GM12878 (cell line): Measurements from ENCODE around the gene MSL1. TPM values are rescaled to one million over a fixed set of nuclear protein-coding genes. Genes with fewer than 3 reads are reported as not detected.

ENCODE experiments used
- ATAC-seq: fragments of 200-7000 bp; cut with Tn5 transposase; 3 replicates; pipeline ENCODE4 v1.9.1; 2020; ENCODE audit warnings: mild to moderate bottlenecking, moderate library complexity
- BruUV-seq: library from RNA; stranded (reverse); fragments of 400-500 nt; replicated peaks from 2 replicates; lab custom pipeline; 2021; lab: Mats Ljungman, UMichigan
- CTCF ChIA-PET: fragments of 300-600 bp; sonication (Branson Sonifier 250); formaldehyde crosslinking; extraction: SDS; loops from one replicate; lab custom pipeline; 2021; ENCODE audit warnings: inconsistent platforms; lab: Yijun Ruan, JAX
- POLR2A ChIA-PET: fragments of 350-600 bp; formaldehyde crosslinking; extraction: SDS; loops from one replicate; lab custom pipeline; 2021; ENCODE audit warnings: inconsistent platforms; lab: Charles Lee
- RAD21 ChIA-PET: fragments of 300-600 bp; sonication (Branson Sonifier 250); formaldehyde crosslinking; loops from one replicate; lab custom pipeline; 2023; ENCODE audit warnings: antibody characterized with exemption; ENCODE audit not compliant: unreplicated experiment; lab: Charles Lee
- SMC1A ChIA-PET: fragments of 300-600 bp; sonication (Branson Sonifier 250); formaldehyde crosslinking; loops from one replicate; lab custom pipeline; 2023; ENCODE audit not compliant: unreplicated experiment, uncharacterized antibody; lab: Charles Lee
- DNase-seq: peaks from one replicate; pipeline ENCODE4 v3.0.0-alpha.2; 2011; ENCODE audit warnings: low read depth, low spot score
- FAIRE-seq: peaks from 3 replicates; lab custom pipeline; 2011; peaks lifted over from hg19 to GRCh38; lab: Jason Lieb, UNC
- H2AFZ ChIP-seq: 2 replicates; pipeline ENCODE4 v1.6.0; 2011; ENCODE audit warnings: low read depth, low read length, control low read depth; ENCODE audit not compliant: control insufficient read depth
- H3K27ac ChIP-seq: 2 replicates; pipeline ENCODE4 v1.5.1; 2011; ENCODE audit warnings: control low read depth; ENCODE audit not compliant: control insufficient read depth, insufficient read depth
- H3K27me3 ChIP-seq, 2 experiments: replicated peaks in 1 of 2; 2 replicates each; pipeline versions ENCODE4 v1.6.0 to v1.6.1; 2011; ENCODE audit warnings: low read length in 1 of 2; ENCODE audit not compliant: control insufficient read depth in 2 of 2, insufficient read depth in 2 of 2
- H3K36me3 ChIP-seq, 2 experiments: 2 replicates each; pipeline ENCODE4 v1.5.1; 2011; ENCODE audit warnings: low read length in 1 of 2; ENCODE audit not compliant: control insufficient read depth in 2 of 2, insufficient read depth in 2 of 2
- H3K4me1 ChIP-seq: 2 replicates; pipeline ENCODE4 v1.6.1; 2011; ENCODE audit warnings: mild to moderate bottlenecking, low read length, moderate library complexity, mixed read lengths; ENCODE audit not compliant: control insufficient read depth, insufficient read depth
- H3K4me2 ChIP-seq: 2 replicates; pipeline ENCODE4 v1.6.0; 2011; ENCODE audit warnings: control low read depth; ENCODE audit not compliant: control insufficient read depth, insufficient read depth
- H3K4me3 ChIP-seq: fragments of 200-600 bp; sonication (generic); 2 replicates; pipeline ENCODE4 v1.5.1; 2016
- H3K79me2 ChIP-seq: 2 replicates; pipeline ENCODE4 v1.6.0; 2011; ENCODE audit warnings: low read length; ENCODE audit not compliant: control insufficient read depth, insufficient read depth
- H3K9ac ChIP-seq: 2 replicates; pipeline ENCODE4 v1.8.0; 2011; ENCODE audit warnings: low read length, control low read depth, mixed read lengths; ENCODE audit not compliant: control insufficient read depth, insufficient read depth
- H3K9me3 ChIP-seq: replicated peaks from 3 replicates; pipeline ENCODE4 v1.5.1; 2011; ENCODE audit warnings: mild to moderate bottlenecking, low read length; ENCODE audit not compliant: control insufficient read depth, insufficient read depth
- H4K20me1 ChIP-seq: 2 replicates; pipeline ENCODE4 v1.6.0; 2011; ENCODE audit not compliant: control insufficient read depth, insufficient read depth
- CBFB ChIP-seq: IDR thresholded peaks from 2 replicates; pipeline ENCODE4 v1.6.1; 2016; ENCODE audit warnings: antibody characterized with exemption, low read depth
- CHD2 ChIP-seq: IDR thresholded peaks from 2 replicates; pipeline ENCODE4 v1.6.1; 2011; ENCODE audit warnings: low read depth, low read length, improper control_type of control experiment, borderline replicate concordance
- MEF2A ChIP-seq: IDR thresholded peaks from 2 replicates; pipeline ENCODE4 v1.6.1; 2011; ENCODE audit warnings: low read depth, mild to moderate bottlenecking, low read length, moderate library complexity; ENCODE audit not compliant: insufficient read depth
- MEF2B ChIP-seq: fragments of 450-650 bp; IDR thresholded peaks from 2 replicates; pipeline ENCODE4 v1.6.1; 2018; ENCODE audit warnings: mild to moderate bottlenecking, moderate library complexity; ENCODE audit not compliant: partially characterized antibody, poor library complexity, severe bottlenecking
- MYB ChIP-seq: fragments of 150-350 bp; IDR thresholded peaks from 2 replicates; pipeline ENCODE4 v1.6.1; 2014; ENCODE audit warnings: mild to moderate bottlenecking, low read depth, low read length, borderline replicate concordance
- POLR2AphosphoS5 ChIP-seq: IDR thresholded peaks from 2 replicates; pipeline ENCODE4 v1.6.1; 2011; ENCODE audit warnings: mild to moderate bottlenecking, low read length, inconsistent platforms
- REST ChIP-seq: IDR thresholded peaks from 2 replicates; pipeline ENCODE4 v1.6.1; 2012; ENCODE audit warnings: mild to moderate bottlenecking, low read depth, low read length
- WRNIP1 ChIP-seq: IDR thresholded peaks from 2 replicates; pipeline ENCODE4 v1.6.1; 2011; ENCODE audit warnings: low read depth, low read length, improper control_type of control experiment, borderline replicate concordance
- WGBS: methylation state at CpG from one replicate; pipeline ENCODE4 v1.1.6; 2016; ENCODE audit warnings: low lambda C conversion rate; ENCODE audit not compliant: insufficient replicate concordance, insufficient coverage; ENCODE audit errors: missing lambda C conversion rate; 5-methylcytosine and 5-hydroxymethylcytosine counted together
- in situ Hi-C: fragments of 300-500 bp; cut with MboI; formaldehyde crosslinking; loops from 9 replicates; pipeline ENCODE4 v1.14.3; 2018; ENCODE audit warnings: mixed read lengths
- intact Hi-C: fragments of 100-400 bp; cut with micrococcal nuclease; formaldehyde crosslinking; loops from one replicate; pipeline ENCODE4 v1.14.2; 2022; ENCODE audit not compliant: unreplicated experiment
- polyA plus RNA-seq, 11 experiments: library from polyadenylated mRNA; depleted of rRNA in 4 of 11; unstranded in 6 of 11; stranded (reverse) in 5 of 11; fragments of >200 nt; fragmentation: Nextera tagmentation in 4 of 11; fragmentation: Illumina TruSeq in 1 of 11; extraction: Ambion mirVana in 4 of 11; extraction: Trizol in 1 of 11; gene quantifications; 1 replicate in 1 of 11; 2 replicates in 10 of 11; pipeline versions ENCODE4 v1.2.1 to v1.2.3, GENCODE V29; 2011 to 2016; ENCODE audit warnings: inconsistent platforms in 2 of 11, missing spikeins in 2 of 11, low read depth in 1 of 11
- total RNA-seq, 4 experiments: library from RNA; depleted of rRNA in 3 of 4; stranded (reverse); fragments of >200 nt in 3 of 4; fragmentation: Illumina TruSeq in 1 of 4; extraction: Trizol in 1 of 4; gene quantifications; 2 replicates each; pipeline versions ENCODE4 v1.2.1 to v1.2.3, GENCODE V29; 2013 to 2021
- TF ChIP-seq, protein P1 (sequence below): fragments of 450-650 bp; IDR thresholded peaks from 2 replicates; pipeline ENCODE4 v1.6.1; 2017; ENCODE audit warnings: mild to moderate bottlenecking, low read depth, inconsistent platforms; ENCODE audit not compliant: poor library complexity, severe bottlenecking

MSL1 gene
- total and polyA plus RNA-seq, 10 of the 15 experiments (the other 5 are each of a cell fraction or from before 2014, with no cell fraction given), result 6.1 to 95.2 (median 51.8) TPM

DNA sequence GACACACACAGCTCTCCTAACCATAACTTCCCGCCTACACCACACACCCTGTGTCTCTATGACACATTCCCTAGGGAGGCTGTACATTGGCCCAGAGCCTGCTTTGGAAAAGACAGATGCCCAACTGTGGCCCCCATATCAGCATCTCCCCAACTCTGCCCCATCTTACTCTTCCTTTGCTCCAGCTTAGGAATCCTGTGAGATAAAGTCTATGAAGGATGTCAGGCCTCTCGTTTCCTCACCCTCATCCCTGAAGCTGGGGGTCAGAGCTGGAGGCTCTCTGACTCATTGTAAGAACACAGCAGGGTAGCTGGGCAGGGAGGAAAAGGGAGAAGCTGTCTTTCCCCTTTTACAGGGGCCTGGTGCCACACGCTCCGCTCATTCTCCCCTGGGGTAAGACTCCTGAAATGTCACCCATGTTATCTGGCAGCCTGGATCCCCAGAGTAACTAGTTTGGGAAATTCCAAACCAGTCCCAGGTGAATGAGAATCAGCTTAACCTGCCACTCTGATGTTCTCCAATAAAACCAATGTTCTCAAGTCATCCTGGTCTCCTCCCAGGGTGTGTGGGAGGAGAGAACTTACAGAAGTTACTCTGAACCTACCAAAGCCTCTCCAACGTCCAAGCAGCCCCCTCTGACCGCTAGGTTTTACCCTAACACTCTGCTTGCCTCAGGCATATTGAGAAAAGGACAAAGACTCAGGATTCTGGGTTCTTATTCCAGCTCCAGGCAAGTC, 58.3 kb downstream of the MSL1 start:
- no peaks in the 10 kb centered on the region for H4K20me1 ChIP-seq
- no TSS peak for BruUV-seq
- no peak overlapping the region for H3K4me3 ChIP-seq
- DNase-seq (no peak), FAIRE-seq (no peak), ATAC-seq (no peak)
- ChIA-PET POLR2A (interaction anchor here (0.5 to 1.8 kb wide), 5 partner anchors 9 to 136 kb away, joined by 3 to 7 read pairs (median 4); no protein-coding TSS in a partner anchor), SMC1A (interaction anchor here (0.9 to 2.2 kb wide), 3 partner anchors 11 to 67 kb away, joined by 3 to 7 read pairs (median 6); no protein-coding TSS in a partner anchor), RAD21 (interaction anchor here (1.7 to 2.2 kb wide), 2 partner anchors 12 to 69 kb away, joined by 3 to 6 read pairs; no protein-coding TSS in a partner anchor), CTCF (interaction anchor here (1.0 to 1.8 kb wide), 4 partner anchors 12 to 70 kb away, joined by 3 to 6 read pairs (median 4); no protein-coding TSS in a partner anchor)
- H2AFZ ChIP-seq, result no peak overlapping the region
- intact Hi-C loops, result no loop called here
- 54% methylated on average over 6 of the region's 6 CpGs for WGBS
- in situ Hi-C loops, result no loop called here
- H3K4me2 ChIP-seq, result no peak overlapping the region
- no peaks in the 10 kb centered on the region for H3K9me3 ChIP-seq
- no peak for TF ChIP-seq MEF2A
- peak; percentile 24 for TF ChIP-seq MEF2B
- peaks cover 4% of the 10 kb centered on the region for H3K4me1 ChIP-seq
- no peaks in the 10 kb centered on the region for H3K79me2 ChIP-seq
- no peak overlapping the region for H3K9ac ChIP-seq
- no peaks in the 10 kb centered on the region for H3K27me3 ChIP-seq
- no peak overlapping the region for H3K27ac ChIP-seq
- H3K36me3 ChIP-seq, result peaks cover 0 to 4% of the 10 kb centered on the region in 2 experiments; a peak in 2 of 4 replicates

GRCh38 chr17:40180694-40181093, 58.9 kb downstream of the MSL1 start:
- ChIA-PET SMC1A (interaction anchor here (0.9 to 2.2 kb wide), 2 partner anchors 10 to 67 kb away, joined by 6 to 7 read pairs; no protein-coding TSS in a partner anchor), CTCF (interaction anchor here (1.3 to 1.8 kb wide), 2 partner anchors 68 to 69 kb away, joined by 4 read pairs; no protein-coding TSS in a partner anchor), POLR2A (interaction anchor here (1.8 kb wide), 1 partner anchor 9 kb away, joined by 5 read pairs; no protein-coding TSS in a partner anchor), RAD21 (no interaction called here)
- in situ Hi-C loops (no loop called here), intact Hi-C loops (no loop called here)
- Histone ChIP-seq H3K4me2 (no peak overlapping the region), H3K27me3 (no peaks in the 10 kb centered on the region), H3K27ac (no peak overlapping the region), H4K20me1 (no peaks in the 10 kb centered on the region), H3K9me3 (no peaks in the 10 kb centered on the region), H3K9ac (no peak overlapping the region), H3K4me3 (no peak overlapping the region), H2AFZ (no peak overlapping the region), H3K79me2 (no peaks in the 10 kb centered on the region), H3K4me1 (peaks cover 4% of the 10 kb centered on the region), H3K36me3 (peaks cover 0 to 4% of the 10 kb centered on the region in 2 experiments; a peak in 2 of 4 replicates)
- DNase-seq (no peak), FAIRE-seq (no peak), ATAC-seq (no peak)
- BruUV-seq, result no TSS peak
- WGBS, result 80% methylated on average over 5 of the region's 5 CpGs
- TF ChIP-seq REST, result no peak
- no peak for TF ChIP-seq POLR2AphosphoS5
- no peak for TF ChIP-seq WRNIP1
- TF ChIP-seq CHD2, result no peak
- TF ChIP-seq CBFB, result no peak
- TF ChIP-seq, protein P1, sequence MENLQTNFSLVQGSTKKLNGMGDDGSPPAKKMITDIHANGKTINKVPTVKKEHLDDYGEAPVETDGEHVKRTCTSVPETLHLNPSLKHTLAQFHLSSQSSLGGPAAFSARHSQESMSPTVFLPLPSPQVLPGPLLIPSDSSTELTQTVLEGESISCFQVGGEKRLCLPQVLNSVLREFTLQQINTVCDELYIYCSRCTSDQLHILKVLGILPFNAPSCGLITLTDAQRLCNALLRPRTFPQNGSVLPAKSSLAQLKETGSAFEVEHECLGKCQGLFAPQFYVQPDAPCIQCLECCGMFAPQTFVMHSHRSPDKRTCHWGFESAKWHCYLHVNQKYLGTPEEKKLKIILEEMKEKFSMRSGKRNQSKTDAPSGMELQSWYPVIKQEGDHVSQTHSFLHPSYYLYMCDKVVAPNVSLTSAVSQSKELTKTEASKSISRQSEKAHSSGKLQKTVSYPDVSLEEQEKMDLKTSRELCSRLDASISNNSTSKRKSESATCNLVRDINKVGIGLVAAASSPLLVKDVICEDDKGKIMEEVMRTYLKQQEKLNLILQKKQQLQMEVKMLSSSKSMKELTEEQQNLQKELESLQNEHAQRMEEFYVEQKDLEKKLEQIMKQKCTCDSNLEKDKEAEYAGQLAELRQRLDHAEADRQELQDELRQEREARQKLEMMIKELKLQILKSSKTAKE, result no peak
- TF ChIP-seq MYB, result no peak
